HCEC 1CT (cell line): Measurements from ENCODE around the gene TTC12.

Source experiments
- DNase-seq: peaks from one replicate; pipeline ENCODE4 v3.0.0-alpha.2; 2017

Gene TTC12

GRCh38 chr11:113377681-113378412 is 63.5 kb downstream of the TTC12 start:
- no peak for DNase-seq

GRCh38 chr11:113378692-113379091 is 64.3 kb downstream of the TTC12 start:
- no peak for DNase-seq

DNA sequence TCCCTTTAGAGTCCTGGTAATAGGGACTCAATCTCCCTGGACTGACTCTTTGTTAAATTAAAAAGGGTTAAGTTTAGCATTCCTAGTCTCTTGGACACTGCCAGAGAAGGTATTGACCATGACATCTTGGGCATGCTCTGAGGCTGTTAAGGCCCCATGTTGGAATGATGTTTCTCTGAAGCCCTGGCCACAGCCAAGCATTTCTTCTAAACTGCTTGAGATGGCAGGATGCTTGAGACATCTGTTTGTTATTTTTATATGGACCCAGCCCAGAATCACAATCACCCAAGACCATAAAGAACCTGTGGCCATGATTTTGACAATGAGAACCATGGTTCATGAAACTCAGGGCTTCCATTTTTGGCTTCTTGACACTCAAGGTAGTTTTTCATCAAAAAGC is 67.7 kb downstream of the TTC12 start:
- DNase-seq, result no peak

DNA sequence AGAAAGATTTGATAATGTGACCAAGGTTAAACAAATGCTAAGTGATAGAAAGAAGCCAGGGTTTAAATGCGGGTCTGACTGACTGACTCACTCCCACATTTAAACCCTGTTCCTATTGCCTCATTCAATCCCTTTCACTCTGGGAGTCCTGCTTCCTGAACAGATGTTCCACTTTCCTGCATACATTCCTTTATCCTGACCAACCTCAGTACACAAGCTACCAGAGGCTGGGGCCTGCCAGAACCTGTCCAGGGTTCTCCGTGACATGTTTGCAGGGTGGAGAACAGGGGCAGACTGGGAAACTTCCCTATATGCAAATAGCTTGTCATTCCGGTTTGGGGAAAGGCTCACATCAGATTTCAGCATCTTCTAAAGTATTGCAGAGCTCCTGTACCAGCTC is 70.2 kb downstream of the TTC12 start:
- peak; percentile 97 for DNase-seq

- no peak for DNase-seq
Measured at GRCh38 chr11:113385749-113386148, 71.4 kb downstream of the TTC12 start.

DNA sequence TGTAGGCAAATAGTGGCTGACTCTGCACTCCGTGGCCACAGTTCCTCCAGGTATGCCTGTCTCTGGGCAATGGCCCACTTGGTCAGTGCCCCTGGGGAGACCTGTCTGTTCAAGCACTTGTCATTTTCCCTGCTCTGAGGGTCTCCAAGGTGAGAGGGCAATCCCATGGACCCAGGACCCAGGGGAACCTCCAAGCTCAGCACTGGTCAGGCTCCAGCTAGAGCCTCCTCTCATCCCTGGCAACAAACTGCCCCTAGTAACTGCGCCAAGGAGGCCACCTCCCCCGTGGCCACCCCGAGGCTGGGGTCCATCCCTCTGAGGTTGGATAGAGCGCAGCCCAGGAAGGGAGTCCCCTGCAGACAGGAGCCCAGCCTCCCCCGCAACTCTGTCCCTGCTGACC is 72.5 kb downstream of the TTC12 start:
- no peak for DNase-seq

GRCh38 chr11:113387605-113388211 is 73.3 kb downstream of the TTC12 start, which contains the start of gene ANKK1:
TSS of gene ANKK1 (plus strand) at chr11:113387779. CDS start at chr11:113387885, 106 bp downstream.
- DNase-seq, result no peak

GRCh38 chr11:113389272-113389671 is 74.9 kb downstream of the TTC12 start:
- DNase-seq, result no peak

- no peak for DNase-seq
Measured at GRCh38 chr11:113392236-113392921, 78.0 kb downstream of the TTC12 start.

DNA sequence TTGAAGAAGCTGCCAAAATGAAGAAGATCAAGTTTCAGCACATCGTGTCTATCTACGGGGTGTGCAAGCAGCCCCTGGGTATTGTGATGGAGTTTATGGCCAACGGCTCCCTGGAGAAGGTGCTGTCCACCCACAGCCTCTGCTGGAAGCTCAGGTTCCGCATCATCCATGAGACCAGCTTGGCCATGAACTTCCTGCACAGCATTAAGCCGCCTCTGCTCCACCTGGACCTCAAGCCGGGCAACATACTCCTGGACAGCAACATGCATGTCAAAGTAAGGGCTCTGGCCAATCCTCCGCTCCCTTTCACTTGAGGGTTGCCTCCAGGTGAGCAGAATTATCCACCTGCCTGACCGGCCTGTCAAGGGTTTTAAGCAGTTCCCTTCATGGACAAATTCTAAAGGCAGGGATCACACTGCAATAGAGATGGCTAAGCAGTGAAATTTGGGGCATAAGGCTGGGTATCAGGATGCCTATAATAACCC is 79.2 kb downstream of the TTC12 start:
- DNase-seq, result no peak

DNA sequence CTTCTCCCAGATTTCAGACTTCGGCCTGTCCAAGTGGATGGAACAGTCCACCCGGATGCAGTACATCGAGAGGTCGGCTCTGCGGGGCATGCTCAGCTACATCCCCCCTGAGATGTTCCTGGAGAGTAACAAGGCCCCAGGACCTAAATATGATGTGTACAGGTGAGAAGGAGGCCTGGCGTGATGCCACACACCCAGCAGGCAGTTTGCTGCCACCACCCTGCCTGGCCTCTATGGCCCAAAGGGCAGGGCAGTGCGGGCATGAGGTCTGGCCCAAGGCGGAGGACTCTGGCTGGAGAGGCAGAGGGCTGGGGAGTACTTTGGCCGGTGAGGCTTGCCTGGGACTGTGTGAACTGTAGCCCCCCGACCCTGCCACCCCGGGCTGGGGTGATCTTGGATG is 80.5 kb downstream of the TTC12 start:
- no peak for DNase-seq

DNA sequence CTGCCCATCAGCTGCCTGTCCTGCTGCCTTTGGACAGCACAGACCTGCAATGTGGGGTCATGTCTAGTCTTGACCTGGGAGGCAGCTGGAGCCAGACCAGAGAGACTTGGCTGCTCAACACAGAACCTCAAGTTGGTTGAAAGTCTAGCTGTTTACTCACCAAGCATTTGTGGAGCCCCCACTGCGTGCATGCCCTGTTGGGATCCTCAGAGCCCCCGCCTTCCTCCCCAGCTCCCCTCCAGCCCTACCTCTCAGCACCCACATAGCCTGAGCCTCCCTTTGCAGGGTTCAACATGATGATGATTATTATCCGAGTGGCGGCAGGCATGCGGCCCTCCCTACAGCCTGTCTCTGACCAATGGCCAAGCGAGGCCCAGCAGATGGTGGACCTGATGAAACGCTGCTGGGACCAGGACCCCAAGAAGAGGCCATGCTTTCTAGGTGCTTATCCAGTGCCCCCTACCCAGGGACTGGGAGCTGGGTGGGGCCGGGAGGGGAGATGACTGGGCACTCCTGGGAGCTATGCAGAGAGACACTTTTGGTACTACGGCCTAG is 81.5 kb downstream of the TTC12 start:
- DNase-seq, result no peak

DNA sequence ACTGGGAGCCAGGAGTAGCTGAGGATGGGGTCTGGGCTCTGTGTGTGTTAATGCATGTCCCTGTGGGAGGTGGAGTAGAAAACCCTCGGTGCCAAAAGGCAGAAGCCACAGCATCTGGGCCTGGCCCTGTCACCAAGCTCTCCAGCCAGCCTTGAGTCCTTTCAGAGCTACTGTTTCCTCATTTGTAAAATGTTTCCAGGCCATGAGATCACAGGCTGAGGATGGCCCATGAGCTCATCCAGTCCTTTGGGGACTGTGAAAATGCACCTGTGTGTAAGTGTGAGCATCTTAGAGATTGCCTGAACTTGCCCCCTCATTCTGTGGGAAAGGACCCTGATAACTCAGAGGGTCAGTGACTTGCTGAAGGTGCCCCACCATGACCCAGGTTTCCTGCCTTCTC is 82.3 kb downstream of the TTC12 start:
- DNase-seq, result no peak

GRCh38 chr11:113397212-113397611 is 82.8 kb downstream of the TTC12 start:
- DNase-seq, result no peak

DNA sequence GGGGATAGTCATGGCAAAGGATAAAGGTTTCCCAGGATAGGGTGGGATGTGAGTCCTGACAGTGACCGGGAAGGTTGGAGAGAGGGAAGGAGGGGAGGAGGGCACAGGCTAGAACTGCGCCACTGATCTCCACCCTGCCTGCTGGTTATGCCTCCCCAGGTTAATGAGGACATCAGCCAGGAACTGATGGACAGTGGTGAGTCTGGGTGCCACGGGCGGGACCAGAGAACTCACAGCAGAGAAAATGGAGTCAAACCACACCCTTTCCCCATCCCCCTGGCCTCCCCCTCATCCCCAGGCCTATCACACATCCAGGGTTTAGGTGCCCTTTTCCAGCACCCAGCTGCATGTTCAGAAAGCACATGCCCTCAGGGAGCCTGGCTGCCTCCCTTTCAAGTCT is 83.4 kb downstream of the TTC12 start:
- no peak for DNase-seq

- DNase-seq, result no peak
Measured at GRCh38 chr11:113398669-113399430, 84.5 kb downstream of the TTC12 start.

DNA sequence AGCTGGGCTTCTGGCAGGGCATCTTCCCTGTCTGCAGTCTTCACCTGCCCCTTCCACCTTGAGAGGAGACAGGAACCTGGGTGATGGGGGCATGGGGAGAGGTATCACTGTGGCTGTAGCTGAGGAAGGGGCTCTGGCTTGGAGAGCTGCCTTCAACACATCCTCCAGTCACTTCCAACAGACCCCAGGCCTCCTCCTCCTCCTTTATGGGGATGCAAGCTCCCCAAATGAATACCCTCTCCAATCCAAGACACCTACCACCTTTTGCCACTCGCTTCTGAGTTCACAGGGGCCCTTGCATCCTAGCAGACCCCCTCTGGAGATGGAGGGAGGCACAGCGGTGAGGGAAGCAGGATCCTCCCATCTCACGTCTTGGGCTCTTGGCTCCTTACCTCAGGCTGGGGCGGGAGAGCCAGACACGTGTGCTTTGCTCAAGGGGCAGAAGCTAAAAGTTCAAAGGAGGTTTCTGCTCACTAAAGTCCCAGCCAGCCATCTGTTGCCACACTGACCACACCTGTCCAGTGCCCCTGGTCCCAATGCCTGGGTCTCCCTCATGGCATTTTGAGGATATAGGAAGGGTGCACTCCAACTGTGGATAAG is 86.3 kb downstream of the TTC12 start:
- no peak for DNase-seq

DNA sequence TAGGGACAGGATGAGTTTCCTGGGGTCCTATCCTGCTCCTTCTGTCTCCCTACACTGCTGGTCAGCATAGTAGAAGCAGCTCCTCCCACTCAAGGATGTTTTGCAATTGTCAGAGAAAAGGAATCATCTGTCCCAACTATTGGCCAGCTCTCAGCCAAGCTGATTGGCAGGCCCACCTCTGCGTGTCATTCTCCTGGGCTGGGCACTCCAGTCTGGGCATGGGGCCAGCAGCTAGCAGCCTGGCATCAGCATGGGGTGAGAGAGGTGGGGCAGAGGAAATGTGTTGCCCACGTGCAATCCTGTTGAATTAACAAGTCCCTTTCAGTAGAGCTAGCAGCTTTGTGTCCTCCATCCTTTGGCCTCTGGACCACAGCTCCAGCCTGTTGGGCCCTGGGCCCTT is 87.3 kb downstream of the TTC12 start:
- no peak for DNase-seq

DNA sequence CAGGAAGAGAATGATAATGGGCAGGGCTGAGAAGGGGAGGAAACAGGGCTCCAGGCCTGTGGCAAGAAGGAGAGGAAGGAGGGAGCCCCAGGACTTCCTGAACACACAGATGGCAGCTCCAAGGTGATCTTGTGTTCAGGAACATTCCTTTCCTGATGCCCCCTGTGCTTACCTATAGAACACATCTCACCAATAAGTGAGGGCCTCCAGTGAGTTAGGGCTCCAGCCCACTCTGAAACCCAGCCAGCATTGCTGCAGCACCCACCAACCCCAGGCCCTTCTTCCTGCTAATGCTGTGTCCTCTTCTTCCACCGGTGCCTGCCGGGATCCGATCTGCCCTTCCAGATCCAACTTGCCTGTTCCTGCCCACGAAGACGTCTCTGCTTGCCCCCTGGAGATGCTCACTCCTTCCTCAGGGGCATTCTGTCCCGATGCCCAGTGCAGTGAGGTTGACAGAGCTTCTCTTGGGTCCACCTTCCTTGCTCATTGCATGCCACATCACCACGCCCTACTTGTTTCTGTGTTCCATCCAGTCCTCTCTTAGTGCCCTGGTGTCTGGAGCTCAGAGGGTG is 90.6 kb downstream of the TTC12 start:
- DNase-seq, result no peak

DNA sequence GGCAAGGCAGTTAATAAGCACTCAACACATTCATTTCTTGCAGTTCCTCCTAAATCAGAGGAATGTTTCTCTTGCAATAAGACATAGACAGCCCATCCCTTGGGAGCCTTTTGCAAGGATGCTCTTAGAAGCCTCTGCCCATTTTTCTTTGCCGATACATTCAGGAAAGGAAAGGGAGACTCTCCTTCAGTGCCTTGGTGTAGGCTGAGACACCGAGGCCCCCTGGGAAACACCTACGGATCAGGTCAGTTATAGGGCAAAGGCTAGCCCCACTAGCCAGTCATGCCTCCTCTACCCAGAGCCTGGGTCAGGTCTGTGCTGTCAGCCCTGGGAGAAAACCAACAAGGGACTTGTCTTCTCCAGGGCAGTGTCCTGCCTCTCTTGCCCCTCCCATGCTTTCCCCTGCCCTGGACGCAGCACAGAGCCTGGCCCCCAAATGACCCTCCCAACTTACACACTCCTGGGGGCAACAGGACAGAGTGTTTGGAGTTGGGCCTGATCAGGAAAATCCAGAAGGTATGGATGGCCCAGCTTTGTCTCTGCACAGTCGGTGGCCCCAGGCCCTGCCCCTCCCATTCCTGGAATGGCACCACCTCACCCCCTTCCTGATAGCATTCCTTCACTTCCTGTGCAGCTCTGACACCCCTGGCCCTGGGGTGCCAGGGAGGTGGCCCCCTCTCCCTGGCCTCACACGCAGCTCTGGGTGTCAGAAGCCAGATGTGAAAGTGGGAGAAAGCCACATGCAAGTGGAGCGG is 91.5 kb downstream of the TTC12 start:
- DNase-seq, result no peak

DNA sequence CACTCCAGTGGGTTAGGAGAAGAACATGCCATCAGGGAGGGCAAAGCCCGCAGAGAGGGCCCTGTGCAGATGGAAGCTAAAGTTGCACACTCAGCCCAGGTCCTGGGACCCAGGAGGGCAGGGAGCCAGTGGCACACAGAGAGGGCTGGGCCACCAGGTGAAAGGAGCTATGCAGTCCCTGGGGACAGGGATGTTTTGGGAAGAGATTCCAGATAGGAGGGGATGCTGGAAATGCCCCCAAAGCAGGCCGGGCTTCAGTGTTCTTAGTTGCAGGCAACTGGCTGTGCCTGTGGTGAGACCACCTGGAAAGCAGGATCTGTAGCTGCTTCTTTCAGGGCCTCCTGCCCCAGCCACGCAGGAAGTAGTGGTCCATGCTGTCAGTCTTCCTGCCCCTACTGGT is 92.8 kb downstream of the TTC12 start:
- no peak for DNase-seq
